Medulla oblongata (tissue), 1 donor: Measurements from ENCODE around the gene GAP43.
A peak's percentile ranks its signal among the peaks of the same experiment; 100 is the strongest.

Experiments used
- DNase-seq: peaks from one replicate; pipeline ENCODE4 v3.0.0-alpha.2; 2015; ENCODE audit errors: extremely low spot score

Gene GAP43

GRCh38 chr3:115627180-115628074, 4.1 kb downstream of the GAP43 start:
- DNase-seq = no peak

GRCh38 chr3:115628075-115628412, 4.7 kb downstream of the GAP43 start:
- no peak for DNase-seq

GRCh38 chr3:115630850-115631249, 7.5 kb downstream of the GAP43 start:
- no peak for DNase-seq

GRCh38 chr3:115632026-115632425, 8.7 kb downstream of the GAP43 start:
- DNase-seq = no peak

- DNase-seq = no peak
Measured at GRCh38 chr3:115633467-115633866, 10.2 kb downstream of the GAP43 start.

GRCh38 chr3:115634052-115634451, 10.7 kb downstream of the GAP43 start:
- DNase-seq = no peak

- DNase-seq = no peak
Measured at GRCh38 chr3:115635406-115635805, 12.1 kb downstream of the GAP43 start.

- DNase-seq = no peak
Measured at GRCh38 chr3:115638241-115638640, 14.9 kb downstream of the GAP43 start.

GRCh38 chr3:115638991-115639390, 15.7 kb downstream of the GAP43 start:
- DNase-seq = no peak

GRCh38 chr3:115644391-115644790, 21.1 kb downstream of the GAP43 start:
- DNase-seq = no peak

GRCh38 chr3:115646027-115646690, 22.8 kb downstream of the GAP43 start:
- no peak for DNase-seq

GRCh38 chr3:115648559-115648958, 25.2 kb downstream of the GAP43 start:
- DNase-seq = peak; percentile 16

GRCh38 chr3:115651087-115651486, 27.8 kb downstream of the GAP43 start:
- DNase-seq = no peak

GRCh38 chr3:115651599-115651998, 28.3 kb downstream of the GAP43 start:
- no peak for DNase-seq

GRCh38 chr3:115652738-115653137, 29.4 kb downstream of the GAP43 start:
- DNase-seq = no peak

GRCh38 chr3:115655761-115656282, 32.5 kb downstream of the GAP43 start:
- no peak for DNase-seq

GRCh38 chr3:115657168-115657567, 33.9 kb downstream of the GAP43 start:
- no peak for DNase-seq

- no peak for DNase-seq
Measured at GRCh38 chr3:115658032-115658336, 34.7 kb downstream of the GAP43 start.

- peak; percentile 78 for DNase-seq
Measured at GRCh38 chr3:115658337-115659181, 35.2 kb downstream of the GAP43 start.

GRCh38 chr3:115659253-115660220, 36.2 kb downstream of the GAP43 start:
- DNase-seq = peak; percentile 16
